ENCODE data around the gene TFDP1.

The TFDP1 gene

DNA sequence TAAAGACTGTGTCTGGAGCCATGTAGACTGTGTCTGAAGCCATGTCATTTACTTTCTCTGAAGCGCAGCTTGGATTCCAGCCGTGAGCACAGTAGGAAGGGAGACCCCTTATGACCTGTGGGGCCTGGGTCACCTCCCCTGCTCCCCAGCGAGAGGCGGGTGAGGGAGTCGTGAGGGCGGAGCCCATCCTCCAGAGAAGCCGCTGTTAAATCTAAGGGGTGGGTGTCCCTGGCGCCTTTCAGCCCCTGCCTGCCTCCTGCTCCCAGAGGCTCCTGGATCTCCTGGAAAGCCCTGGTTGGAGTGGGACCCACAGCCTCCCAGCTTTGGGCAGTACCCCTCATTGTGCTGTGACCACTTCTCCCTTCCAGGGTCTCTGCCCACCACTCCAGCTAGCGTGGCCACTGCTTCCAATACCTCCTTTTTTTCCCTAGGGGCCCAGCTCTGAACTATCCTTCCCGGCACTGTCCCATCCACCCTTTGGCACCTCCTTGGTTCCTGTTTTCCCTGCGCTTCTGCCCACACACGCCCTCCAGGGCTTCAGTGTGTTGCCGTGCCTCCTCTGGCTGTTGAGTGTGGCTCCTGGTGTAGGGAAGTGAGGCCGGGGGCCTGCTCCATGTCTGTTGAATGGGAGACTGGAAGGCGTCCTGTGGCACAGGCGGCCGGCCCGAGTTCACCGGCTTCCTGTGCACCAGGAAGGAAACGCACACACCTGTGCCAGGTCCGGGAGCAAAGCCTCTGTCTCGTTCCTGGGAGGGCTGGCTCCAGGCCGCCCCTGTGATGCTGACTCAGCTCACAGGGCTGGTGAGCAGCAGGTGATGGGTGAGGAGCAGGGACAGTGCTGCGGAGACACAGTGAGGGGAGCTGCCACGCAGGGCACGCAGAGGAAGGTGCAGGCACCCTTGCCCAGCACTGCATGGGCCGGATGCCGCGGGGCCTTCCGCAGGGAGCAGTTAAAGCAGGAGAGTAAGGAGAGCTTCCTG is 44.0 kb downstream of the TFDP1 start:
- no peak for DNase-seq (ENCODE audit: low read depth)
- H3K4me3 ChIP-seq (ENCODE audit: low read depth, low read length): no peak overlapping the region
- TF ChIP-seq CTCF (IDR thresholded peaks at IDR 0.05; ENCODE audit: insufficient read depth, low read depth, low read length, missing control alignments): no peak

DNA sequence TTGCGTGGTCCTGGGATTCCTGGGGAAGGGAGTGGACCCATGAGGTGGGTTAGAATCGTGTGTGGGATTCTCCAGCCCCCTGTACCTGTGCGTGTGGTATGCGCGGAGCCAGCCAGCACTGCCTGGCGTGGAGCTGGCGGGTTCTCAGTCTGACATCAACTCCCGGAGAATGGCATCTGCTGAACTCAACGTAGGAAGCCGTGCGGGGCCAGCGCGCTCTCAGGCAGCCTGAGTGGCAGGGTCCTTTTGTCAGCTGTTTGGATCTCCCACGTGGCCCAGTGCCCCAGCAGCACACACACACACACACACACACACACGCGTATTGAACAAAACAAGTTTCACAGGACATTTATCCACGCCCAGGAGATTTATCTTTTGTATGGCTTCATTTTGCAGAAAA is 45.3 kb downstream of the TFDP1 start:
- no peak for DNase-seq (ENCODE audit: low read depth)
- no peak overlapping the region for H3K4me3 ChIP-seq (ENCODE audit: low read depth, low read length)
- no peak for TF ChIP-seq CTCF (IDR thresholded peaks at IDR 0.05; ENCODE audit: insufficient read depth, low read depth, low read length, missing control alignments)

GRCh38 chr13:113630296-113630695 is 45.7 kb downstream of the TFDP1 start:
- no peak for TF ChIP-seq CTCF (IDR thresholded peaks at IDR 0.05; ENCODE audit: insufficient read depth, low read depth, low read length, missing control alignments)
- no peak for DNase-seq (ENCODE audit: low read depth)
- H3K4me3 ChIP-seq (ENCODE audit: low read depth, low read length): no peak overlapping the region

GRCh38 chr13:113630804-113631203 is 46.3 kb downstream of the TFDP1 start:
- DNase-seq (ENCODE audit: low read depth): no peak
- H3K4me3 ChIP-seq (ENCODE audit: low read depth, low read length): no peak overlapping the region
- TF ChIP-seq CTCF (IDR thresholded peaks at IDR 0.05; ENCODE audit: insufficient read depth, low read depth, low read length, missing control alignments): no peak

- H3K4me3 ChIP-seq (ENCODE audit: low read depth, low read length): no peak overlapping the region
- TF ChIP-seq CTCF (IDR thresholded peaks at IDR 0.05; ENCODE audit: insufficient read depth, low read depth, low read length, missing control alignments): no peak
- DNase-seq (ENCODE audit: low read depth): no peak
Observed at GRCh38 chr13:113631341-113632095, 47.0 kb downstream of the TFDP1 start.

- no peak overlapping the region for H3K4me3 ChIP-seq (ENCODE audit: low read depth, low read length)
- TF ChIP-seq CTCF (IDR thresholded peaks at IDR 0.05; ENCODE audit: insufficient read depth, low read depth, low read length, missing control alignments): no peak
- DNase-seq (ENCODE audit: low read depth): no peak
Observed at GRCh38 chr13:113632706-113633484, 48.3 kb downstream of the TFDP1 start.

Measured in GM12865 (cell line).